Hematopoietic multipotent progenitor cell (in vitro differentiated cells): ENCODE data around the gene PDE4A. TPM values are rescaled to one million over a fixed set of nuclear protein-coding genes. Genes with fewer than 3 reads are reported as not detected.
"Not testable (repeated sequence)": the region's sequence is repeated elsewhere in the genome, so short reads cannot be mapped to it uniquely, and the experiment has no call there.

Experiments used
- DNase-seq, 3 donors: peaks; one replicate each; pipeline ENCODE4 v3.0.0-alpha.2; 2011 to 2015; ENCODE audit warnings: low read depth in 2 of 3, low spot score in 2 of 3
- total RNA-seq: library from RNA; depleted of rRNA; stranded (reverse); fragments of >200 nt; gene quantifications from one replicate; pipeline ENCODE4 v1.2.3, GENCODE V29; 2012

PDE4A gene
- total RNA-seq, 1 donor, result under 0.01 TPM

- DNase-seq, result peak; percentile 62 to 95 (median 94)
Observed at GRCh38 chr19:10461047-10461949, 41.0 kb downstream of the PDE4A start.

- DNase-seq, result not testable (repeated sequence)
Observed at GRCh38 chr19:10462042-10462441, 41.7 kb downstream of the PDE4A start.

DNA sequence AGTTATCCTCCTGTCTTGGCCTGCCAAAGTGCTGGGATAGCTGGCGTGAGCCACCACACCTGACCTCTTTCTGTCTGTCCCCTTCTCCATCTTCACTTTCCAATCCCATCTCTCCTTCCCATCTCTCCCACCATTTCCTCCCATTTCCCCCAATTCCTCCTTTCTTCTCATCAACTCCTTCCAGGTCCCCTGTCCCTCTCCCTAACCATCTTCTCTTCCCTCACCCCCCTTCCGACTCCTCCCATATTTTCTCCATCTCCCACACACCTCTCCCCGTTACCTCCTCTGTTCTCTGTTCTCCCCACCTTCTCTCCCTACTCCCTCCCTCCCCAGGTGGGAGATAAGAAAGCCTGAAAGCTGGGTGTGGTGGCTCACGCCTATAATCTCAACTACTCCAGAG lies 42.2 kb downstream of the PDE4A start:
- DNase-seq, result no peak

GRCh38 chr19:10464456-10464855 lies 44.1 kb downstream of the PDE4A start:
- DNase-seq, result no peak

- no peak for DNase-seq
Observed at GRCh38 chr19:10467104-10467706, 46.9 kb downstream of the PDE4A start.

DNA sequence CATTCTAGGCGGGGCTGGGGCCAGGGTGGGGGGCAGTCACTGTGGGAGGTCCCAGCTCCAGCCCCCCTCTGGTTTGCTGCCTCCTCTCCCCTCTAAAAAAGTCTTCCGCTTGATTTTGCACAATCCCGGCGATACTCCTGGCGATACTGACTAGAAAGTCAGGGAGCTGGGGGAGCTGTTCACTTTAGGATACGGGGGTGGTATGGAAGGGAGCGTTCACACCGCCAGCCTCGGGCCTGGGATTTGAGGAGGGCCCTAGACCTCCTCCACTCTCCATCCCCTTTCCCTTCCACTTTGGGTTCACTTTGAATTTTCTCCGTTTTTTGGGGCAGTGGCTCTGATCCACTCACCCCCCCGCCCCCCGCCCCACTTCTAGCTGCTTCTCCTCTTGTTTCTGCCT lies 47.8 kb downstream of the PDE4A start:
- no peak for DNase-seq

DNA sequence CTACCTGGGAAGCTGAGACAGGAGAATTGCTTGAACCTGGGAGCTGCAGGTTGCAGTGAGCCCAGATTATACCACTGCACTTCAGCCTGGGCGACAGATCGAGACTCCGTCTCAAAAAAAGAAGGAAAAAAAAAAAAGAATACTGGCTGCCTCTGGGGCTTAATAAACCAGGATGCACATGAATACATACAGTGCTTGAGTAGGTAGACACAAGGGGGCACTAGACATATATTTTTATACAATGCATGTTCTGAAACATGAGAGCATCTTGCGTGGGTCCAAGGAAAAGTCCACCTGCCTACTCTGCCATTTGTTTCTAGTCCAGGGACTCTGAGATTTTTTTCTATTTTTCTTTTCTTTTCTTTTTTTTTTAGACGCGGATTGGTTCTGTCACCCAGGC lies 51.6 kb downstream of the PDE4A start:
- peak in 2 of 3 donors; percentile 51 to 71 for DNase-seq

DNA sequence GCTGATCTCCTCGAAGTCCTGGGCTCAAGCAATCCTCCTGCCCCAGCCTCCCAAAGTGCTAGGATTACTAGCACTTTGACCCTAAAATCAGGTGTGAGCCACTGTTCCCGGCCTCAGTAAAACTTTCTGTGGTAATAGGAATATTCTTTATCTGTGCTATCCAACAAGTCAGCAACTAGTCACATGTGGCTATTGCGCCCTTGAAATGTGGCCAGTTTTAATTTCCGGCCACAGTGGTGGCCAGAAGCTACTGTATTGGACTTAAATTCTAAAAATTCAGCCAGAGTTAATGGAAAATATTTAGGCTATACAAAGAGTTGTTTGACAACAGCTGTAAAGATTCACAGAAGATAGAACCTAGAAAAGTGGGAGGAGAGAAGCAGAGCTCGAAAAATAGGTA lies 52.9 kb downstream of the PDE4A start:
- no peak for DNase-seq

DNA sequence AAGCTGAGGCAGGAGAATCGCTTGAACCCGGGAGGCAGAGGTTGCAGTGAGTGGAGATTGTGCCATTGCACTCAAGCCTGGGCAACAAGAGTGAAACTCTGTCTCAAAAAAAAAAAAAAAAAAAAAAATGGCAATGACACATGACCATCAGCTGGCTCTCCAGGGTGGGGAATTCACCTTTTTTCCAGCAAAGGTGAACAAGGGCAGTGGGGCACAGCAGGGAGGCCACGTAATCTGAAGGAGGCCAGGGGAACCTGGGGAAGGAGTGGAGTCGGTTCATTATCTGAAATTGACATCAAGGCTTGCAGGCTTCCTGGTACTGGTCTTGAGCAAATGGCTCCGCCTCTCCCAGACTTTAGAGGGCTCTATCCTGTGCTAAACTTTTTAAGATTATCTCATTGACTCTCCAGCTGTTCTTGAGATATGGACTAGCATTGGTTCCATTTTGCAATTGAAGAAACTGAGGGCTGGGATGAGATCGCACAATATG lies 54.7 kb downstream of the PDE4A start:
- peak in 2 of 3 donors; percentile 34 to 52 for DNase-seq

DNA sequence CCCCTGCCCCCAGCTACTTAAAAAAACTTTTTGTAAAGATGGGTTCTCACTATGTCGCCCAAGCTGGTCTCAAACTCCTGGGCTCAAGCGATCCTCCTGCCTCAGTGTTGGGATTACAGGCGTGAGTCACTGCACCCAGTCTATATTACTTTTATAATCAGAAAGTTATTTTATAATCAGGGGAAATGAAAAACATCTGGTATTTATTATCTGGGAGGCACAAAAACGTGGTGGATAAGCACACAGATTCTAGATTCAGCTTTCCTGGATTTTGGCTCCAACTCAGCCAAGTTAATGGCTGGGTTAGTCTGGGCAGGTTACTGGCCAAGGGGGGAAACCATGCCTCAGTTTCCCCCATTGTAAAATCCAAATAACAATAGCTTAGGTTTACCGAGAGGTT lies 58.1 kb downstream of the PDE4A start:
- DNase-seq, result no peak

- DNase-seq, result peak; percentile 74 to 95 (median 95)
Observed at GRCh38 chr19:10478903-10479384, 58.6 kb downstream of the PDE4A start.

DNA sequence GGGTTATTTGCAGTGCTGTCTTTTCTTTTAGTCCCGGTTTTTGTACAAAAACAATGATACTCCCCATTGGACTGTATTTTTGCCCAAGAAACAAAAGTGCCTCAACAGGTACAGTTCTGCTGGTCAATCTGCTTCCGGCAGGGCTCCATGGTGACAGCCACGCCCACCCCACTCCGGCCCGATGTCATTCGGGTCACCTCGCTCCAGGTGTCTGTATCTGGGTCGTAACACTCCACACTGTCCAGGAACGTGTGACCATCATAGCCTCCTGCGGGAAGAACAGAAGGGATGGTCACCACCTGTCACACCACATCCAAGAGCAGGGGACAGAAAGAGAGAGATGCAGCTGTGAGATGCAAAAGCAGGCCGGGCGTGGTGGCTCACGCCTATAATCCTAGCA lies 66.2 kb downstream of the PDE4A start:
- no peak for DNase-seq

DNA sequence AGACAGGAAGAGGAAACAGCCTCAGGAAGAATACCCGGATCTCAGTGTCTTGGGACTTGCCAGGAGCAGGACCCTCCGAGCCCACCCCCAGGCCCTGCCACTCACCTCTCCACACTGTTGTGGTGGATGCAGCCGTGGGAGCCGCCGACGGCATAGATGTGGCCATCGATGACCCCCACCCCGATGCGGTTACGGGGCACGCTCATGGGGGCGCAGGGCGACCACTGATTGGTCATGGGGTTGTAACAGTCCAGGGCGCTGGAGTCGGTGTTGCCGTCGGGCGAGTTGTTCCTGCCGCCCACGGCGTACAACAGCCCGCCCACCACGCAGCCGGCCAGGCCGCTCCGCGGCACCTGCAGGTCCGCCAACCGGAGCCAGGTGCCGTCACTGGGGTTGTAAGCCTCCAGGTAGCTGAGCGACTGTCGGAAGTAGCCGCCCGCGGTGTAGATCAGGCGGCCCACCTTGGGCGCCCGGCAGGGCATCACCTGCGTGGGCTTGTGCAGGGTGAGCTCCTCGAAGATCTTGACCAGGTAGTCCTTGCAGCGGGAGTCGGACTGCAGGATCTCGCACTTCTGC lies 71.2 kb downstream of the PDE4A start:
- DNase-seq, result no peak

GRCh38 chr19:10497371-10497770 lies 77.0 kb downstream of the PDE4A start:
- DNase-seq, result no peak

GRCh38 chr19:10499550-10500246 lies 79.4 kb downstream of the PDE4A start:
- no peak for DNase-seq

DNA sequence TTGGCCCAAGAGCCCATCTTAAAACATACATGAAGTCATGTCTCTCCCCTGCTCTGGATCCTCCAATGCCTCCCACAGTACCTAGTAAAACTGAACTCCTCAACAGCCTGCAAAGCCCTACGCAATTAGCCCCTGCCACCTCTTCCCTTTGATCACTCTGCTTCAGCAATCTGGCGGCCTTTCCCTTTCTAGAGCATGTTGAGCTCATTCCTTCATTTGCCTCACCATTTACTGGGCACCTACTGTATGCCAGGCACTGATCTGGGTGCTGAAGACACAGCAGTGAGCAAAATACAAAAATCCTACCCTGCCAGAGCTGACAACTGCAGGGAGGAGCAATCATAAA lies 79.9 kb downstream of the PDE4A start:
- no peak for DNase-seq

DNA sequence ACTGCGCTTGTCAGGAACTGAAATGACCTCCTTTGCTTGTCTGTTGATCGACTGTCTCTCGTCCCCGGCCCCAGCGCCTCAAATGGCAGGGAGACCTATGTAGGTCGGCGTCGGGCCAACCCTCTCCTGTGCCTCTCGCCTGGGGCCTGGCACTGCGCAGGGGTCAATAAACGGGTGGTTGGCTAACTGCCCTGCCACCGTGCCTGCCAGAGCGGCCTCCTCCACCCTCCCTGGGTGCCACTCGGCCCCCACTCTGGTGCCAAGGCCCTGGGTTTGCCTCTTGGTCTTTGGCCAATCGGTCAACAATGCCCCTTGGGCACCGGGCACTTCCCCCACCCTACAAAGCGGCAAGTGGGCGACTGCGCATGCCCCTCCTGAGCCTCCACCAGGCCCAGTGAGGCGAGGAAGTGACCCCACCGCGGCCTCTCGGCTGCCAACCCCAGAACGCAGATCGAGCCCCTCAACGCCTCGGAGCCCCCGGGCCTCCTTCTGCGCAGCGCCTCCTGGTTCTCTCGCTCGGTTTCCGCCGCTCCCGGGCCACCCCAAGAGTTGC lies 81.7 kb downstream of the PDE4A start:
- DNase-seq, result peak in 1 of 3 donors; percentile 49

- peak; percentile 65 to 96 (median 95) for DNase-seq
Observed at GRCh38 chr19:10502524-10503001, 82.2 kb downstream of the PDE4A start.

GRCh38 chr19:10503002-10503789 lies 82.9 kb downstream of the PDE4A start, which contains the start of gene KEAP1:
TSS of gene KEAP1 (minus strand) at chr19:10503356. CDS start at chr19:10500033, 3,323 bp downstream.
- DNase-seq, result peak in 2 of 3 donors; percentile 49 to 54
